ENCODE results near the gene TBRG1. TPM values are rescaled to one million over a fixed set of nuclear protein-coding genes. Genes with fewer than 3 reads are reported as not detected.

TBRG1 gene
- total and polyA plus RNA-seq, 7 experiments from 2014 or later = 32.4 to 78.6 (median 57.3) TPM

GRCh38 chr11:124681421-124681820, 58.8 kb downstream of the TBRG1 start:
- POLR2A ChIA-PET = no interaction called here
- no peak overlapping the region for H3K4me3 Mint-ChIP-seq
- Histone ChIP-seq H3K4me3 (ENCODE audit: low read length) (no peak overlapping the region), H3K27ac (ENCODE audit: low read depth, low read length) (no peak overlapping the region), H3K27me3 (ENCODE audit: control insufficient read depth in 2 of 2, insufficient read depth in 2 of 2, low read length in 2 of 2) (no peaks in the 10 kb centered on the region), H3K9me3 (ENCODE audit: control insufficient read depth in 2 of 3, low read length in 3 of 3) (peaks cover 0 to 10% (median 4%) of the 10 kb centered on the region in 3 experiments), H3K36me3 (ENCODE audit: control insufficient read depth in 2 of 3, insufficient read depth in 3 of 3, low read length in 3 of 3) (no peaks in the 10 kb centered on the region), H3K4me1 (ENCODE audit: control insufficient read depth in 2 of 2, insufficient read depth in 2 of 2, low read length in 2 of 2) (no peaks in the 10 kb centered on the region)
- CTCF ChIA-PET = no interaction called here
- ATAC-seq = no peak
- intact Hi-C loops (cut with micrococcal nuclease) = no loop called here
- H3K9me3 Mint-ChIP-seq = peaks cover 0 to 47% (median 17%) of the 10 kb centered on the region in 11 donors
- no peak overlapping the region for H3K27ac Mint-ChIP-seq
- DNase-seq = no peak
- H3K4me1 Mint-ChIP-seq = peaks cover 0 to 1% (median 0%) of the 10 kb centered on the region in 7 donors
- peaks cover 0 to 16% (median 0%) of the 10 kb centered on the region in 5 donors for H3K27me3 Mint-ChIP-seq
- peaks cover 10 to 25% (median 12%) of the 10 kb centered on the region in 5 donors for H3K36me3 Mint-ChIP-seq

GRCh38 chr11:124682443-124682842, 59.8 kb downstream of the TBRG1 start:
- Histone ChIP-seq H3K9me3 (ENCODE audit: control insufficient read depth in 2 of 3, low read length in 3 of 3) (peaks cover 0 to 10% (median 4%) of the 10 kb centered on the region in 3 experiments), H3K27ac (ENCODE audit: low read depth, low read length) (no peak overlapping the region), H3K4me3 (ENCODE audit: low read length) (no peak overlapping the region), H3K4me1 (ENCODE audit: control insufficient read depth in 2 of 2, insufficient read depth in 2 of 2, low read length in 2 of 2) (no peaks in the 10 kb centered on the region), H3K27me3 (ENCODE audit: control insufficient read depth in 2 of 2, insufficient read depth in 2 of 2, low read length in 2 of 2) (no peaks in the 10 kb centered on the region), H3K36me3 (ENCODE audit: control insufficient read depth in 2 of 3, insufficient read depth in 3 of 3, low read length in 3 of 3) (no peaks in the 10 kb centered on the region)
- no peak for ATAC-seq
- ChIA-PET CTCF (interaction anchor here (0.5 to 1.1 kb wide), 2 partner anchors 12 to 150 kb away, joined by 3 read pairs; no protein-coding TSS in a partner anchor), POLR2A (interaction anchor here (0.6 kb wide), 1 partner anchor 1933 kb away, joined by 3 read pairs; no protein-coding TSS in a partner anchor)
- Mint-ChIP-seq H3K9me3 (peaks cover 0 to 56% (median 21%) of the 10 kb centered on the region in 11 donors), H3K36me3 (peaks cover 12 to 33% (median 18%) of the 10 kb centered on the region in 5 donors), H3K27me3 (peaks cover 0 to 12% (median 0%) of the 10 kb centered on the region in 5 donors), H3K27ac (no peak overlapping the region), H3K4me3 (no peak overlapping the region), H3K4me1 (no peaks in the 10 kb centered on the region)
- no peak for DNase-seq
- intact Hi-C loops (cut with micrococcal nuclease) = no loop called here

Other genes starting within 250 kb of the TBRG1 start
- not detected for gene OR8B2, start 238.4 kb upstream of the TBRG1 start, total RNA-seq
- not detected for gene OR8B2, start 238.4 kb upstream of the TBRG1 start, polyA plus RNA-seq
- not detected for gene OR8B3, start 223.8 kb upstream of the TBRG1 start, total RNA-seq
- not detected for gene OR8B3, start 223.8 kb upstream of the TBRG1 start, polyA plus RNA-seq
- gene OR8B4, start 198.0 kb upstream of the TBRG1 start, total RNA-seq = not detected
- not detected for gene OR8B4, start 198.0 kb upstream of the TBRG1 start, polyA plus RNA-seq
- not detected for gene OR8B8, start 177.2 kb upstream of the TBRG1 start, total RNA-seq
- not detected for gene OR8B8, start 177.2 kb upstream of the TBRG1 start, polyA plus RNA-seq
- gene OR8B12, start 79.2 kb upstream of the TBRG1 start, total RNA-seq = not detected
- not detected for gene OR8B12, start 79.2 kb upstream of the TBRG1 start, polyA plus RNA-seq
- gene OR8A1, start 52.9 kb upstream of the TBRG1 start, total RNA-seq = not detected
- gene OR8A1, start 52.9 kb upstream of the TBRG1 start, polyA plus RNA-seq = not detected
- gene PANX3, start 11.4 kb upstream of the TBRG1 start, total RNA-seq = not detected
- not detected for gene PANX3, start 11.4 kb upstream of the TBRG1 start, polyA plus RNA-seq
- 10 to 100 TPM in 3 of 5 experiments, 1 to 10 TPM in 2; 6.2 to 11.3 (median 10.4) TPM for gene SIAE, start 50.9 kb downstream of the TBRG1 start, total RNA-seq
- 1 to 10 TPM; 2.7 to 6.5 TPM for gene SIAE, start 50.9 kb downstream of the TBRG1 start, polyA plus RNA-seq
- gene SPA17, start 51.0 kb downstream of the TBRG1 start, total RNA-seq = 1 to 10 TPM in 4 of 5 experiments, under 1 TPM in 1; 1.00 to 1.1 (median 1.0) TPM
- 1 to 10 TPM; 1.7 to 2.3 TPM for gene SPA17, start 51.0 kb downstream of the TBRG1 start, polyA plus RNA-seq
- gene NRGN, start 117.1 kb downstream of the TBRG1 start, total RNA-seq = 10 to 100 TPM in 1 of 5 experiments, 1 to 10 TPM in 4; 1.2 to 48.7 (median 4.9) TPM
- gene NRGN, start 117.1 kb downstream of the TBRG1 start, polyA plus RNA-seq = not detected
- gene VSIG2, start 129.4 kb downstream of the TBRG1 start, total RNA-seq = 1 to 10 TPM in 2 of 5 experiments, under 1 TPM in 3; 0.19 to 1.7 (median 0.85) TPM
- under 1 TPM in 1 of 2 donors, not detected in 1; 0.32 TPM for gene VSIG2, start 129.4 kb downstream of the TBRG1 start, polyA plus RNA-seq
- 1 to 10 TPM in 4 of 5 experiments, under 1 TPM in 1; 0.39 to 3.4 (median 1.7) TPM for gene ESAM, start 139.4 kb downstream of the TBRG1 start, total RNA-seq
- gene ESAM, start 139.4 kb downstream of the TBRG1 start, polyA plus RNA-seq = 1 to 10 TPM; 1.9 to 4.1 TPM
- 10 to 100 TPM in 4 of 5 experiments, 1 to 10 TPM in 1; 9.1 to 29.5 (median 14.4) TPM for gene MSANTD2, start 177.5 kb downstream of the TBRG1 start, total RNA-seq
- gene MSANTD2, start 177.5 kb downstream of the TBRG1 start, polyA plus RNA-seq = 1 to 10 TPM; 3.8 to 6.0 TPM
- 10 to 100 TPM in 4 of 5 experiments, 1 to 10 TPM in 1; 8.1 to 51.3 (median 38.0) TPM for gene ROBO3, start 242.6 kb downstream of the TBRG1 start, total RNA-seq
- 1 to 10 TPM; 3.6 to 8.5 TPM for gene ROBO3, start 242.6 kb downstream of the TBRG1 start, polyA plus RNA-seq